Head of caudate nucleus (tissue), 42 donors: ENCODE measurements around the gene OR10G2.
"Not testable (repeated sequence)": the region's sequence is repeated elsewhere in the genome, so short reads cannot be mapped to it uniquely, and the experiment has no call there.

Source experiments
- DNase-seq, 42 donors: peaks; one replicate each; pipeline versions ENCODE4 v3.0.0 to v3.0.0-alpha.2; 2020 to 2021; ENCODE audit warnings: mixed read lengths in 7 of 42
- intact Hi-C: fragments of 100-400 bp; cut with DNase I; formaldehyde crosslinking; loops from one replicate; pipeline ENCODE4 v1.15.0; 2022

OR10G2 gene

GRCh38 chr14:21612324-21612723 is 22.4 kb downstream of the OR10G2 start:
- intact Hi-C loops = no loop called here
- DNase-seq = no peak

- DNase-seq, intact Hi-C loops: not testable (repeated sequence)
These were observed 32.6 kb downstream of the OR10G2 start for GRCh38 chr14:21602181-21602580.

- no peak for DNase-seq
- intact Hi-C loops = no loop called here
These were observed 45.4 kb downstream of the OR10G2 start for GRCh38 chr14:21589317-21589716.
